GM11168 (cell line): ENCODE measurements around the gene USP17L26.
"Not testable (repeated sequence)": the region's sequence is repeated elsewhere in the genome, so short reads cannot be mapped to it uniquely, and the experiment has no call there.

Source experiments
- in situ Hi-C: fragments of 300-500 bp; cut with MboI; formaldehyde crosslinking; loops from one replicate; pipeline ENCODE4 v1.12.0; 2022; ENCODE audit warnings: low sequenced_read_pairs; ENCODE audit not compliant: unreplicated experiment

USP17L26 gene

GRCh38 chr4:9334358-9334757 is at the start of gene USP17L26:
TSS of gene USP17L26 (plus strand) at chr4:9334658. CDS start at chr4:9334658, 0 bp downstream.
- in situ Hi-C loops: not testable (repeated sequence)

- in situ Hi-C loops: not testable (repeated sequence)
Observed at GRCh38 chr4:9324191-9324590, 10.3 kb upstream of the USP17L26 start.

- in situ Hi-C loops: not testable (repeated sequence)
Observed at GRCh38 chr4:9324865-9325264, 9.6 kb upstream of the USP17L26 start, which contains the start of gene USP17L24. TSS of gene USP17L24 (plus strand) at chr4:9325165. CDS start at chr4:9325165, 0 bp downstream.

- in situ Hi-C loops: not testable (repeated sequence)
Observed at GRCh38 chr4:9329611-9330010, 4.8 kb upstream of the USP17L26 start, which contains the start of gene USP17L25. TSS of gene USP17L25 (plus strand) at chr4:9329911. CDS start at chr4:9329911, 0 bp downstream.

- in situ Hi-C loops: not testable (repeated sequence)
Observed at GRCh38 chr4:9339103-9339502, 4.6 kb downstream of the USP17L26 start, which contains the start of gene USP17L5. TSS of gene USP17L5 (plus strand) at chr4:9339403. CDS start at chr4:9339403, 0 bp downstream.

- in situ Hi-C loops: not testable (repeated sequence)
Observed at GRCh38 chr4:9343848-9344247, 9.4 kb downstream of the USP17L26 start, which contains the start of gene USP17L27. TSS of gene USP17L27 (plus strand) at chr4:9344148. CDS start at chr4:9344148, 0 bp downstream.

GRCh38 chr4:9348593-9348992 is 14.1 kb downstream of the USP17L26 start, which contains the start of gene USP17L28:
TSS of gene USP17L28 (plus strand) at chr4:9348893. CDS start at chr4:9348893, 0 bp downstream.
- in situ Hi-C loops: not testable (repeated sequence)

- in situ Hi-C loops: loop anchor here (25.0 kb wide), 1 partner anchor 214 kb away; no protein-coding TSS in a partner anchor
Observed at GRCh38 chr4:9350866-9351265, 16.4 kb downstream of the USP17L26 start.

- in situ Hi-C loops: loop anchor here (25.0 kb wide), 1 partner anchor 216 kb away; no protein-coding TSS in a partner anchor
Observed at GRCh38 chr4:9353338-9353737, 18.9 kb downstream of the USP17L26 start, which contains the start of gene USP17L29. TSS of gene USP17L29 (plus strand) at chr4:9353638. CDS start at chr4:9353638, 0 bp downstream.

- in situ Hi-C loops: loop anchor here (25.0 kb wide), 1 partner anchor 226 kb away; no protein-coding TSS in a partner anchor
Observed at GRCh38 chr4:9362829-9363228, 28.4 kb downstream of the USP17L26 start, which contains the start of gene USP17L30. TSS of gene USP17L30 (plus strand) at chr4:9363129. CDS start at chr4:9363129, 0 bp downstream.

GRCh38 chr4:9379881-9380280 is 45.4 kb downstream of the USP17L26 start:
- in situ Hi-C loops: loop anchor here (25.0 kb wide), 1 partner anchor 143 kb away; the partner anchor contains the start of genes USP17L15, USP17L17 and USP17L18

- in situ Hi-C loops: loop anchor here (25.0 kb wide), 1 partner anchor 144 kb away; the partner anchor contains the start of genes USP17L15, USP17L17 and USP17L18
Observed at GRCh38 chr4:9381012-9381534, 46.6 kb downstream of the USP17L26 start.

- in situ Hi-C loops: loop anchor here (25.0 kb wide), 1 partner anchor 147 kb away; the partner anchor contains the start of genes USP17L15, USP17L17 and USP17L18
Observed at GRCh38 chr4:9384126-9384525, 49.7 kb downstream of the USP17L26 start.
